Measurements from ENCODE around the gene FRMPD1. TPM values are rescaled to one million over a fixed set of nuclear protein-coding genes. Genes with fewer than 3 reads are reported as not detected.

The FRMPD1 gene
- total and polyA plus RNA-seq, 2 of the 4 experiments (the other 2 are of a cell fraction): not detected

DNA sequence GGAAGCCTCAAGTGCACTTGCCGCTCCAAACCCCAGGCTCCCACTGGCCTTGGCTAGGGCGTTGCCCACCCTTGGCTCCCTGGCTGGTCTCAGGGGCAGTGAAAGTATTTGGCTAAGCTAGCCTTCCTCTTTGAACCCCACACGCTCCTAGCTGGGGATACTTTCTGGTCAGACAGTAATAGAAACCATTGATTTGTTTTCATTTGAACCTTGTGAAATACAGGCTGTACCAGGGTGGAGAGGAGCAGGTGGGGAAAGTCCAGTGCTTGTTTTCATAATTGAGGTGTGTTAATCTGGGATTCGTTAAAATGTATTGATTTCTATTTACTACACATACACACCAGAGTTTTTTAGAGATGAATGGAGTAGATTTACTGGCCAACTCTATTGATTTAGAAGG, 57.0 kb downstream of the FRMPD1 start:
- ChIA-PET POLR2A (ENCODE audit: unreplicated experiment) (no interaction called here), CTCF (no interaction called here)
- no peak overlapping the region for H4K5ac ChIP-seq (ENCODE audit: low read depth, low read length)
- no peak overlapping the region for H3K4me3 ChIP-seq (ENCODE audit: insufficient read depth, low read depth, low read length)
- H3K36me3 ChIP-seq (ENCODE audit: control insufficient read depth, insufficient read depth, low read length): no peaks in the 10 kb centered on the region
- no peak overlapping the region for H2AK5ac ChIP-seq (ENCODE audit: low read depth, low read length)
- no peak overlapping the region for H3K27ac ChIP-seq (ENCODE audit: insufficient read depth, low read length)
- no peak overlapping the region for H2BK15ac ChIP-seq (ENCODE audit: low read depth, low read length)
- peaks cover 29% of the 10 kb centered on the region for H3K27me3 ChIP-seq (ENCODE audit: control insufficient read depth, insufficient read depth, low read length)
- H3K4me1 ChIP-seq (ENCODE audit: control insufficient read depth, insufficient read depth, low read length): no peaks in the 10 kb centered on the region
- no peak overlapping the region for H4K8ac ChIP-seq (ENCODE audit: low read depth in 2 of 2, low read length in 2 of 2)
- no peak overlapping the region for H2AFZ ChIP-seq (replicated peaks; ENCODE audit: low read length, poor library complexity)
- no peak overlapping the region for H4K91ac ChIP-seq (ENCODE audit: insufficient read depth, low read depth, low read length)
- H4K20me1 ChIP-seq (ENCODE audit: insufficient read depth, low read length): no peaks in the 10 kb centered on the region
- no CpG with 5 or more reads among the region's 4 CpGs for WGBS, 2 experiments (ENCODE audit: extremely low coverage in 2 of 2, insufficient read length in 1 of 2)
- no peak overlapping the region for H2BK5ac ChIP-seq (ENCODE audit: low read depth, low read length, poor library complexity, severe bottlenecking)
- no peaks in the 10 kb centered on the region for H3K9me3 ChIP-seq (ENCODE audit: control insufficient read depth, insufficient read depth, low read length)
- ATAC-seq (ENCODE audit: low read depth): no peak
- DNase-seq: no peak
- no peak overlapping the region for H3K9ac ChIP-seq (ENCODE audit: low read depth, low read length)
- no peak overlapping the region for H3K56ac ChIP-seq (ENCODE audit: extremely low read depth, insufficient read depth, low read length)
- no peak overlapping the region for H3K18ac ChIP-seq (ENCODE audit: low read depth, low read length)
- no peaks in the 10 kb centered on the region for H3K79me1 ChIP-seq (ENCODE audit: low read depth in 1 of 2, low read length in 2 of 2)
- no peak overlapping the region for H3K14ac ChIP-seq (replicated peaks; ENCODE audit: low read depth, low read length)
- intact Hi-C loops (cut with micrococcal nuclease): no loop called here
- TF ChIP-seq MXI1 (IDR thresholded peaks at IDR 0.05; ENCODE audit: borderline replicate concordance, low read depth, low read length) (no peak), BHLHE40 (IDR thresholded peaks at IDR 0.05; ENCODE audit: low read depth, low read length) (no peak), RFX5 (IDR thresholded peaks at IDR 0.05; ENCODE audit: low read depth, low read length) (no peak), RAD21 (IDR thresholded peaks at IDR 0.05; ENCODE audit: low read length) (no peak), SMC3 (IDR thresholded peaks at IDR 0.05; ENCODE audit: low read depth, low read length) (no peak), NFE2L2 (IDR thresholded peaks at IDR 0.05; ENCODE audit: low read depth, low read length) (no peak)
- TF ChIP-seq, protein P1, sequence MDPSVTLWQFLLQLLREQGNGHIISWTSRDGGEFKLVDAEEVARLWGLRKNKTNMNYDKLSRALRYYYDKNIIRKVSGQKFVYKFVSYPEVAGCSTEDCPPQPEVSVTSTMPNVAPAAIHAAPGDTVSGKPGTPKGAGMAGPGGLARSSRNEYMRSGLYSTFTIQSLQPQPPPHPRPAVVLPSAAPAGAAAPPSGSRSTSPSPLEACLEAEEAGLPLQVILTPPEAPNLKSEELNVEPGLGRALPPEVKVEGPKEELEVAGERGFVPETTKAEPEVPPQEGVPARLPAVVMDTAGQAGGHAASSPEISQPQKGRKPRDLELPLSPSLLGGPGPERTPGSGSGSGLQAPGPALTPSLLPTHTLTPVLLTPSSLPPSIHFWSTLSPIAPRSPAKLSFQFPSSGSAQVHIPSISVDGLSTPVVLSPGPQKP (IDR thresholded peaks at IDR 0.05; ENCODE audit: borderline replicate concordance, low read depth, low read length): no peak
- TF ChIP-seq, protein P2, sequence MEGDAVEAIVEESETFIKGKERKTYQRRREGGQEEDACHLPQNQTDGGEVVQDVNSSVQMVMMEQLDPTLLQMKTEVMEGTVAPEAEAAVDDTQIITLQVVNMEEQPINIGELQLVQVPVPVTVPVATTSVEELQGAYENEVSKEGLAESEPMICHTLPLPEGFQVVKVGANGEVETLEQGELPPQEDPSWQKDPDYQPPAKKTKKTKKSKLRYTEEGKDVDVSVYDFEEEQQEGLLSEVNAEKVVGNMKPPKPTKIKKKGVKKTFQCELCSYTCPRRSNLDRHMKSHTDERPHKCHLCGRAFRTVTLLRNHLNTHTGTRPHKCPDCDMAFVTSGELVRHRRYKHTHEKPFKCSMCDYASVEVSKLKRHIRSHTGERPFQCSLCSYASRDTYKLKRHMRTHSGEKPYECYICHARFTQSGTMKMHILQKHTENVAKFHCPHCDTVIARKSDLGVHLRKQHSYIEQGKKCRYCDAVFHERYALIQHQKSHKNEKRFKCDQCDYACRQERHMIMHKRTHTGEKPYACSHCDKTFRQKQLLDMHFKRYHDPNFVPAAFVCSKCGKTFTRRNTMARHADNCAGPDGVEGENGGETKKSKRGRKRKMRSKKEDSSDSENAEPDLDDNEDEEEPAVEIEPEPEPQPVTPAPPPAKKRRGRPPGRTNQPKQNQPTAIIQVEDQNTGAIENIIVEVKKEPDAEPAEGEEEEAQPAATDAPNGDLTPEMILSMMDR (conservative IDR thresholded peaks at IDR 0.05; ENCODE audit: low read depth, low read length): no peak
- TF ChIP-seq, protein P3, sequence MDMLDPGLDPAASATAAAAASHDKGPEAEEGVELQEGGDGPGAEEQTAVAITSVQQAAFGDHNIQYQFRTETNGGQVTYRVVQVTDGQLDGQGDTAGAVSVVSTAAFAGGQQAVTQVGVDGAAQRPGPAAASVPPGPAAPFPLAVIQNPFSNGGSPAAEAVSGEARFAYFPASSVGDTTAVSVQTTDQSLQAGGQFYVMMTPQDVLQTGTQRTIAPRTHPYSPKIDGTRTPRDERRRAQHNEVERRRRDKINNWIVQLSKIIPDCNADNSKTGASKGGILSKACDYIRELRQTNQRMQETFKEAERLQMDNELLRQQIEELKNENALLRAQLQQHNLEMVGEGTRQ (IDR thresholded peaks at IDR 0.05; ENCODE audit: low read depth, low read length): no peak
- no peaks in the 10 kb centered on the region for H3K9me1 ChIP-seq (ENCODE audit: insufficient read depth, low read length)
- no peak overlapping the region for H2BK20ac ChIP-seq (ENCODE audit: low read depth, low read length)
- no peak overlapping the region for H3K4me2 ChIP-seq (ENCODE audit: low read depth, low read length)
- no TSS peak for BruUV-seq (replicated peaks)
- H2BK120ac ChIP-seq (ENCODE audit: low read depth, low read length): no peak overlapping the region
- no peak overlapping the region for H3K4ac ChIP-seq (ENCODE audit: low read depth, low read length)
- no peak overlapping the region for H2AK9ac ChIP-seq (replicated peaks; ENCODE audit: low read depth, low read length, poor library complexity)
- dilution Hi-C loops (cut with HindIII; ENCODE audit: low sequenced_read_pairs, unreplicated experiment): no loop called here
- H3K23ac ChIP-seq (ENCODE audit: low read depth, low read length): no peak overlapping the region
- in situ Hi-C loops (cut with MboI; ENCODE audit: low sequenced_read_pairs): loop anchor here (5.0 kb wide), 1 partner anchor 50 kb away; no protein-coding TSS in a partner anchor

Data from IMR-90 (cell line).